TTC549 (cell line): ENCODE data around the gene XPC.

Experiments used
- FAIRE-seq: peaks from 2 replicates; lab custom pipeline; 2012; peaks lifted over from hg19 to GRCh38; lab: Jason Lieb, UNC

Gene XPC

DNA sequence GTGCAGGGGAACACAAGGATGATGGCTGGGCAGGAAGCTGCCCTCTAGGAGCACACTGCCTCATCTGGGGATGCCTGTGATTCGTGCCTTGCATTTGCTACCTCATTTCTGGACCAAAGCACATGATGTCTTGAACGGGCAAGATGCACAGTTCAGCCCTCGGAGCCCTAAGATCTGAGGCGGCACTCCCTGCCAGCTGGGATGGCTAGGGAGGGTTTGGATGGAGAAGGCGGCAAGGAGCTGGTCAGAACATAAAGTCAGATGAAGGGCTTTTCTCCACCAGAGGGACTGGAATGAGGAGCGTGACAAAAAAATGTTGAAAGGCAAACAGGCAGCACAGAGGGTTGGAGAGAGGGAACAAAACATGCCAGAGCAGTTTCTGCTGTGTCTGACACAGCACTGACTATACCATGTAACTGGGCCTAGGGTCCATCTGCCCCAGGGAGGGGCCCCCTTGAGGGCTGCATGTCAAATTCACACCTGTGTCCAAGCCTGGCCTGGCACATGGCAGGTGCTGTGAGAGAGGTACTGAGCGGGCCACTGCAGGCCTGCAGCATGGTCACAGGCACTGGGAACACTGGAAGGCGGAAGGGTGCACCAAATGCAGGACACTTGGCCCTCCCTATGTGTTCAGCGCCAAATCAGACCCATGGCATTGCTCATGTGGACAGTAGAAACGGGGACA, 31.9 kb downstream of the XPC start:
- FAIRE-seq: no peak

- FAIRE-seq: no peak
Measured at GRCh38 chr3:14145670-14146380, 32.6 kb downstream of the XPC start.

- FAIRE-seq: peak; percentile 23
Measured at GRCh38 chr3:14145236-14145635, 33.2 kb downstream of the XPC start.

GRCh38 chr3:14144423-14145075, 33.9 kb downstream of the XPC start:
- peak; percentile 94 for FAIRE-seq

- FAIRE-seq: peak; percentile 80
Measured at GRCh38 chr3:14143271-14144225, 34.9 kb downstream of the XPC start.

- FAIRE-seq: no peak
Measured at GRCh38 chr3:14142567-14143270, 35.7 kb downstream of the XPC start.

DNA sequence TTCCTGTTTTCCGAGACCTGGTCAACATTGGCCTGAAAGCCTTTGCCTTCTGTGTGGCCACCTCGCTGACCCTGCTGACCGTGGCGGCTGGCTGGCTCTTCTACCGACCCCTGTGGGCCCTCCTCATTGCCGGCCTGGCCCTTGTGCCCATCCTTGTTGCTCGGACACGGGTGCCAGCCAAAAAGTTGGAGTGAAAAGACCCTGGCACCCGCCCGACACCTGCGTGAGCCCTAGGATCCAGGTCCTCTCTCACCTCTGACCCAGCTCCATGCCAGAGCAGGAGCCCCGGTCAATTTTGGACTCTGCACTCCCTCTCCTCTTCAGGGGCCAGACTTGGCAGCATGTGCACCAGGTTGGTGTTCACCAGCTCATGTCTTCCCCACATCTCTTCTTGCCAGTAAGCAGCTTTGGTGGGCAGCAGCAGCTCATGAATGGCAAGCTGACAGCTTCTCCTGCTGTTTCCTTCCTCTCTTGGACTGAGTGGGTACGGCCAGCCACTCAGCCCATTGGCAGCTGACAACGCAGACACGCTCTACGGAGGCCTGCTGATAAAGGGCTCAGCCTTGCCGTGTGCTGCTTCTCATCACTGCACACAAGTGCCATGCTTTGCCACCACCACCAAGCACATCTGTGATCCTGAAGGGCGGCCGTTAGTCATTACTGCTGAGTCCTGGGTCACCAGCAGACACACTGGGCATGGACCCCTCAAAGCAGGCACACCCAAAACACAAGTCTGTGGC, 36.6 kb downstream of the XPC start:
- no peak for FAIRE-seq

DNA sequence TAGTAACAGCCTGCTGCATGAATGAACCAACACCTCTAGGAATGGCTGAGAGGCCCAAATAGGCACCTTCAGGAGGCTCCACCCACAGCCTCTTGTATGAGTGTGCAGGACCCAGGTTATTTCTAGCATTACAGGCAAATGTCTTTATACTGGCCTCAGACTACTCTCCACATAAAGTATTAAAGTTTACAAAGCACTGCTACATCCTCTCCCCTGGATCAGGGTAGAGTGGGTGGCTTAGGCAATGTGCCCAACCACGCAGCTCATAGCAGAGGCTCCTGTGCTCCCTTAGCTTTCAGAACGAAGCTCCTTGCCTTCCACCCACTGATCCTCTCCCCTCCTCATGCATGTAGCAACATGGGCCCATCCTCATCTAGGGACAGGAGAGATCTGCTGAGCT, 37.3 kb downstream of the XPC start:
- FAIRE-seq: no peak

- FAIRE-seq: no peak
Measured at GRCh38 chr3:14140668-14141067, 37.7 kb downstream of the XPC start.

DNA sequence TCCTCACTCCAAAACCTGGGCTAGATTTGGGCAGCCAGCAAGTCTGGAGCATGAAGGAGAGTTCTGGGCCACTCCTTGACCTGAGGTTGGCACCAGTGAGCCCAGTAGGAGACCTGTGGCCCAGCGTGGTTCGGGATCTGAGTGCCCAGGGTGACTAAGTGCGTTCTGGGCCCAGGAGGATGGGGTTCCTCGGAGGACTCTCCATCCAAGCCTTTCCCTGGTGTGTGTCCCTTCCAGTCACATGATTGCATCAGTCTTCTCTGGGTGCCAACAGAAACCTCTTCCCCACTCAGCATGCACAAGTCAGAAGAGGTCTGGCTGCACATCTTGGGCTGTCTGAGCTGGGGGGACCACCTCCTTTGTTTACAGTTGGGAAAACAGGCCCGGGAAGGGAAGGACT, 38.6 kb downstream of the XPC start:
- no peak for FAIRE-seq

DNA sequence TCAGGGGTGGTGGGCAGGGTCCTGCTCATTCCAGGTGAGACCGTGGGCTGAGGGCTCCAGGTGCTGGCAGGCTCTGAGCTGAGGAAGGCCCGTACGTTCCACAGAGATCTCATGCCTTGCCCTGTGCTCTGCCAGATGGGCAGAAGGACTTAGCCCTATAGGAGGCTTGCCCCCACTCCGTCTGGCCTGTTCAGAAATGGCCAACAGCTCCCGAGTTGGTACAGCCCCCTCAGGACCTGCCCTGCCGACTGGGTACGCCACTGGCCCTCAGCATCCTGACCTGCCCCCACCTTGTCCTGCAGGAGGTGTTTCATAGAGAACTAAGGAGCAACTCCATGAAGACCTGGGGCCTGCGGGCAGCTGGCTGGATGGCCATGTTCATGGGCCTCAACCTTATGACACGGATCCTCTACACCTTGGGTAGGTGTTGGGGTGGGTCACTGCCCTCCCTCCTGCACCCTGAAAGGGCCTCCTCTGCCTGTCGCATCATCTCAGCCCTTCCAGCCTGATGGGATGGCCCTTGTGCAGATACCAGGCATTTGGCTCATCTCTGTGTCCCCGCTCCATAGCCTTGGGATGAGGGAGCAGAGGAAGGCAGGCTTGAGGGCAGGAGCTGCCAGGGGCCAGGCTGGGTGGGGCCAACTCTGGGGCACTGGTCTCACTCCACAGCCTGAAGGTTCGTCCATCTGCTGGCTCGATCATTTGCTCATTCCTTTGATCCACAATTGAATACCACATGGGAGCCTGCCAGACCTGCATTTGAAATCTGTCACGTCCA, 39.3 kb downstream of the XPC start:
- no peak for FAIRE-seq

DNA sequence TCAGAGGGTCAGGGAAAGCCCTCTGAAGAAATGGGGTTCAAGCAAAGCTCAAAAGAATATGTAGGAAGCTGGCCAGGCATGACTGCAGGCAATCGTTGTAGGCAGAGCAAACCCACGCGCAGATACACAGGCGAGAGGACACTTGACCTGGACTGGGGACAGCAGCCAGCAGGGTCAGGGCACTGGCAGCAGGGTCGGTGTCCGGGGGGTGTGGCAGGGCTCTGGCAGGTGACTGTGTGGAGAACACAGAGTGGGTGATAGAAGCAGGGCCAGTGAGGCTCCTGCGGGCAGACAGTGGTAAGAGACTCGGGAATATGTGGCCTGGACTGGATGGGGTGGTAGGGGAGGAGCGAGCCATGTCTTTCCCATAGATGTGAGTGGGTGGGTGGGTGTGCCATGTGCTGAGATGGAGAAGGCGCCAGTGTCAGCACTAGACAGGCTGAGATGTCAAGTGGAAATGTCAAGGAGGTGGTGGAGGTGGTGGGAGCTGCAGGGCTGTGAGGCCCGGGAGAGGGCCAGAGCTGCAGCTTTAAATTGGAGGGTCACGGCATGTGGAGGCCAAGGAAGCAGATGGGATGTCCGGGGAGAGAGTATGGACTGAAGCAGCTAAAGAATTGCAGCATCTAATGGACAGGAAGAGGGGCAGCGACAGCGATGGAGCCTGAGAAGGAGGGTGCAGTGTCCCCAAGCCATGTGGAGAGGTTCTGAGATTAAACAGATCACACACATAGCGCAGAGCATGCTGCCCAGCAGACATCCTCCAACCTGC, 40.1 kb downstream of the XPC start:
- FAIRE-seq: no peak

GRCh38 chr3:14137445-14137844, 41.0 kb downstream of the XPC start:
- FAIRE-seq: no peak

- FAIRE-seq: no peak
Measured at GRCh38 chr3:14137004-14137403, 41.4 kb downstream of the XPC start.

DNA sequence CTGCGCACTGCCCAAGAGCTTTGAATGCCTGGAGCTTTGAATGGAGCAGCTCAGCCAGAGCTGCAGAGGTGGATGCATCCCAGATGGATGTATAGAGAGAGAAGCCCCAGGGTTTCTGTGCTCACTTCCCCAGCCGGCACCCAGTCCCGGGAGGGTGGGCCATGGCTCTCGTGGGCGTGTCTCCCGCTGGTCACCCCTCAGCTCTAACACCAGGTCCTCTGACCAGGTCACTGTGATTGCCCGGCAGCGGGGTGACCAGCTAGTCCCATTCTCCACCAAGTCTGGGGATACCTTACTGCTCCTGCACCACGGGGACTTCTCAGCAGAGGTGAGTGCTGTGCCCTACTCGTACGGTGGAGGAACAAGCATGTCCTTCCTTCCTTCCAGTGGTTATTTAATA, 42.8 kb downstream of the XPC start:
- no peak for FAIRE-seq

- FAIRE-seq: no peak
Measured at GRCh38 chr3:14134291-14134690, 44.1 kb downstream of the XPC start.

GRCh38 chr3:14133876-14134275, 44.5 kb downstream of the XPC start:
- FAIRE-seq: no peak

GRCh38 chr3:14133188-14133800, 45.1 kb downstream of the XPC start:
- no peak for FAIRE-seq

DNA sequence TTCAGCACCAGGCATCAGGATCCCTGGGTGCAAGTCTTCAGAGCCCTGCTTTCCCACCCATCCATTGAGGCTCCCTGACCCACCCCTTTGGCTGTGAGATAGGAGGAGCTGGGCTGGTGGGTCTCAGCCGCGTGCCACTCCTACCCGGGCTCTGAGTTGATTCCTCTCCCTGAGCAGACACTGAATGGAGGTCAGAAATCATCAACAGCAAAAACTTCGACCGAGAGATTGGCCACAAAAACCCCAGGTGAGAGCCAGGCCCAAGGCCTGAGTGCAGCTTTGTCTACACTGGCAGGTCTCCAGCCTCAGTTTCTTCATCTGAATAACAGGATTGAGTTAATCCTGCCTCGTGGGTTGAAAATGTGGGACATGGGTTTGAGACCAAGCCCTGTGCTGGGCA, 45.7 kb downstream of the XPC start:
- no peak for FAIRE-seq
